ENCODE measurements around the gene RBP5. TPM values are rescaled to one million over a fixed set of nuclear protein-coding genes. Genes with fewer than 3 reads are reported as not detected.

The RBP5 gene
- total and polyA plus RNA-seq, 8 donors = 0.73 to 7.8 (median 2.4) TPM

GRCh38 chr12:7141351-7142005 lies 12.8 kb upstream of the RBP5 start:
- Histone ChIP-seq H3K4me3 (no peak overlapping the region), H3K36me3 (peaks cover 0 to 10% (median 0%) of the 10 kb centered on the region in 3 donors), H3K27me3 (no peaks in the 10 kb centered on the region), H3K9me3 (no peaks in the 10 kb centered on the region), H3K4me1 (no peaks in the 10 kb centered on the region), H3K27ac (no peak overlapping the region)
- no peak for FAIRE-seq
- no peak for DNase-seq
- ATAC-seq = no peak
- intact Hi-C loops (cut with DNase I) = no loop called here
- WGBS, 2 donors = 79% methylated on average over 7 of the region's 7 CpGs
- TF ChIP-seq CTCF (IDR thresholded peaks at IDR 0.05) = no peak

DNA sequence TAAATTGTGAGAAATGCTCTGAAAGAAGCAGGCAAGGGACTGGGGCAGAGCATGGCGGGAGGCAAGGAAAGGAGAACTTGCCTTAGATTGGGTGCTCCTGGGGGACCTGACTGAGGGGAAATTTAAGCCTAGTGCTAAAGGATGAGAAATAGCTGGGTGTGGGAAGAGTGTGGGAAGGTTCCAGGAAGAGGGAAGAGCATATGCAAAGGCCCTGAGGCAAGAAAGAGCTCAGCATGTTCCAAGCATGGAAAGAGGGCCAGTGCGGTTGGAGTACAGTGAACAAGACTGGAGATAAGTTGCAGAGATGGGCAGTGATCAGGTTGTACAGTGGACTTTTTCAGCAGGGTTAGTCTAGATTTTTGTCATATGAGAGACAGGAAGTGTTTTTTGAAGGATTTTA lies 10.5 kb upstream of the RBP5 start:
- H3K27me3 ChIP-seq = no peaks in the 10 kb centered on the region
- no peaks in the 10 kb centered on the region for H3K9me3 ChIP-seq
- 95 to 97% methylated on average over 2 of the region's 2 CpGs for WGBS, 2 donors
- no peaks in the 10 kb centered on the region for H3K4me1 ChIP-seq
- no peak for TF ChIP-seq CTCF (IDR thresholded peaks at IDR 0.05)
- H3K27ac ChIP-seq = no peak overlapping the region
- DNase-seq (no peak), ATAC-seq (no peak), FAIRE-seq (no peak)
- intact Hi-C loops (cut with DNase I) = no loop called here
- H3K4me3 ChIP-seq = no peak overlapping the region
- H3K36me3 ChIP-seq = peaks cover 0 to 13% (median 0%) of the 10 kb centered on the region in 3 donors

DNA sequence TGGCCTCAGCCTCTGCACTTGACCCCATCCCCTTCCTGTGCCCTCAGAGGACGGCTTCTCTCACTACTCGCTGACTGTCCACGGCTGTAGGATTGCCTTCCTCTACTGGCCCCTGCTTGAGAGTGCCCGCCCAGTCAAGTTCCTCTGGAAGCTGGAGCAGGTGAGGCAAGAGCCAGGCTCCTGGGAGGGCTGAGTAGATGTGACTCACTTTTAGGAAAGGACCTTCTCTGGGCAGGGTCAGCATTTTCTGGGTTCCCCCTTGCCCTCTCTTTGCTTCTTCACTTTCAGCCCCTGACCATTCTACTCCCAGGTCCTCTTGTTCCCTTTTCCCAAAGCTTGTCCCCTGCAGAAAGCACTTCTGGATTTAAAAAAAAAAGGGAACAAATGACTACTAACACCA lies 9.2 kb upstream of the RBP5 start:
- ATAC-seq = no peak
- Histone ChIP-seq H3K4me3 (no peak overlapping the region), H3K9me3 (no peaks in the 10 kb centered on the region), H3K27me3 (no peaks in the 10 kb centered on the region), H3K4me1 (no peaks in the 10 kb centered on the region), H3K27ac (no peak overlapping the region), H3K36me3 (peaks cover 0 to 13% (median 0%) of the 10 kb centered on the region in 3 donors)
- intact Hi-C loops (cut with DNase I) = no loop called here
- WGBS, 2 donors = 82 to 94% methylated on average over 4 of the region's 4 CpGs
- TF ChIP-seq CTCF (IDR thresholded peaks at IDR 0.05) = no peak
- FAIRE-seq = no peak
- no peak for DNase-seq

- no peak for DNase-seq
- H3K36me3 ChIP-seq = peaks cover 0 to 10% (median 0%) of the 10 kb centered on the region in 3 donors
- WGBS, 2 donors = 88 to 89% methylated on average over 3 of the region's 3 CpGs
- H3K9me3 ChIP-seq = no peaks in the 10 kb centered on the region
- intact Hi-C loops (cut with DNase I) = no loop called here
- no peak overlapping the region for H3K27ac ChIP-seq
- no peaks in the 10 kb centered on the region for H3K4me1 ChIP-seq
- TF ChIP-seq CTCF (IDR thresholded peaks at IDR 0.05) = no peak
- no peak for ATAC-seq
- no peak for FAIRE-seq
- no peaks in the 10 kb centered on the region for H3K27me3 ChIP-seq
- H3K4me3 ChIP-seq = no peak overlapping the region
Measured at GRCh38 chr12:7136676-7137075, 8.0 kb upstream of the RBP5 start.

DNA sequence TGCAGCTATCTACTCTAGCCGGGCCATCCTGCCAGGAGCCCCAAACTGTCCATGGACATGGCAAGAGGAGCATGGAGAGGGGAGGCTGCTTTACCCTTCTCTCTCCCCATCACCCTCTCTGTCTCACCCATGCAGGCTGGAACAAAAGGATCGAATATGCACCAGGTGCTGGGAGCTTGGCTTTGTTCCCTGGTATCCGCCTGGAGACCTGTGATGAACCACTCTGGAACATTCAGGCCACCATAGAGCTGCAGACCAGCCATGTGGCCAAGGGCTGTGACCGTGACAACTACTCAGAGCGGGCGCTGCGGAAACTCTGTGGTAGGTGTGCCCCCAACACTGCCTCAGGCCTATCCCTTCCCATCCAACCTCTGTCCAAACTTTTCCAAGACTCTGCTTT lies 7.4 kb upstream of the RBP5 start:
- DNase-seq = no peak
- no peak for TF ChIP-seq CTCF (IDR thresholded peaks at IDR 0.05)
- ATAC-seq = no peak
- WGBS, 2 donors = 88 to 89% methylated on average over 7 of the region's 7 CpGs
- FAIRE-seq = no peak
- H3K9me3 ChIP-seq = no peaks in the 10 kb centered on the region
- no peaks in the 10 kb centered on the region for H3K27me3 ChIP-seq
- H3K4me3 ChIP-seq = no peak overlapping the region
- H3K36me3 ChIP-seq = peaks cover 0 to 10% (median 0%) of the 10 kb centered on the region in 3 donors
- H3K4me1 ChIP-seq = no peaks in the 10 kb centered on the region
- intact Hi-C loops (cut with DNase I) = no loop called here
- no peak overlapping the region for H3K27ac ChIP-seq

All from pancreas (tissue), 10 donors.